ENCODE measurements around the gene MANSC1. TPM values are rescaled to one million over a fixed set of nuclear protein-coding genes. Genes with fewer than 3 reads are reported as not detected.

Gene MANSC1
- total RNA-seq, 1 donor from 2014 or later: 16.2 TPM

GRCh38 chr12:12350868-12351463 is 924 bp upstream of the MANSC1 start:
- Histone ChIP-seq H3K36me3 (no peaks in the 10 kb centered on the region), H3K4me3 (no peak overlapping the region), H3K9me3 (no peaks in the 10 kb centered on the region), H3K27ac (peak overlapping the region; percentile 82), H3K4me1 (peaks cover 18% of the 10 kb centered on the region), H3K27me3 (no peaks in the 10 kb centered on the region)
- intact Hi-C loops (cut with DNase I): no loop called here
- no peak for DNase-seq (ENCODE audit: extremely low spot score in 2 of 2)
- TF ChIP-seq CTCF (IDR thresholded peaks at IDR 0.05) (no peak), POLR2AphosphoS5 (IDR thresholded peaks at IDR 0.05; ENCODE audit: insufficient read depth in 1 of 2, low read depth in 1 of 2) (peak in 1 of 2 donors; percentile 38), POLR2A (IDR thresholded peaks at IDR 0.05) (no peak)

GRCh38 chr12:12338527-12339168 is 11.4 kb downstream of the MANSC1 start:
- intact Hi-C loops (cut with DNase I): no loop called here
- TF ChIP-seq CTCF (IDR thresholded peaks at IDR 0.05): no peak
- no peak for TF ChIP-seq POLR2AphosphoS5 (IDR thresholded peaks at IDR 0.05; ENCODE audit: insufficient read depth in 1 of 2, low read depth in 1 of 2)
- TF ChIP-seq POLR2A (IDR thresholded peaks at IDR 0.05): no peak
- H3K9me3 ChIP-seq: no peaks in the 10 kb centered on the region
- peaks cover 9% of the 10 kb centered on the region for H3K4me1 ChIP-seq
- no peaks in the 10 kb centered on the region for H3K27me3 ChIP-seq
- H3K27ac ChIP-seq: no peak overlapping the region
- H3K36me3 ChIP-seq: peaks cover 0 to 18% of the 10 kb centered on the region in 2 donors
- H3K4me3 ChIP-seq: no peak overlapping the region
- DNase-seq (ENCODE audit: extremely low spot score in 2 of 2): no peak

GRCh38 chr12:12336511-12336910 is 13.5 kb downstream of the MANSC1 start:
- Histone ChIP-seq H3K4me3 (no peak overlapping the region), H3K9me3 (no peaks in the 10 kb centered on the region), H3K36me3 (peaks cover 0 to 2% of the 10 kb centered on the region in 2 donors), H3K4me1 (peaks cover 29% of the 10 kb centered on the region), H3K27ac (no peak overlapping the region), H3K27me3 (no peaks in the 10 kb centered on the region)
- no peak for TF ChIP-seq CTCF (IDR thresholded peaks at IDR 0.05)
- TF ChIP-seq POLR2A (IDR thresholded peaks at IDR 0.05): no peak
- no peak for TF ChIP-seq POLR2AphosphoS5 (IDR thresholded peaks at IDR 0.05; ENCODE audit: insufficient read depth in 1 of 2, low read depth in 1 of 2)
- no peak for DNase-seq (ENCODE audit: extremely low spot score in 2 of 2)
- intact Hi-C loops (cut with DNase I): no loop called here

- Histone ChIP-seq H3K9me3 (no peaks in the 10 kb centered on the region), H3K4me1 (peaks cover 32% of the 10 kb centered on the region), H3K27me3 (no peaks in the 10 kb centered on the region), H3K27ac (no peak overlapping the region), H3K36me3 (no peaks in the 10 kb centered on the region), H3K4me3 (no peak overlapping the region)
- intact Hi-C loops (cut with DNase I): no loop called here
- TF ChIP-seq CTCF (IDR thresholded peaks at IDR 0.05) (no peak), POLR2AphosphoS5 (IDR thresholded peaks at IDR 0.05; ENCODE audit: insufficient read depth in 1 of 2, low read depth in 1 of 2) (no peak), POLR2A (IDR thresholded peaks at IDR 0.05) (no peak)
- DNase-seq (ENCODE audit: extremely low spot score in 2 of 2): no peak
Measured at GRCh38 chr12:12336049-12336411, 14.0 kb downstream of the MANSC1 start.

- DNase-seq (ENCODE audit: extremely low spot score in 2 of 2): no peak
- intact Hi-C loops (cut with DNase I): loop anchor here (2.0 kb wide), 1 partner anchor 254 kb away; no protein-coding TSS in a partner anchor
- H3K4me1 ChIP-seq: peaks cover 32% of the 10 kb centered on the region
- H3K27ac ChIP-seq: no peak overlapping the region
- no peaks in the 10 kb centered on the region for H3K36me3 ChIP-seq
- no peaks in the 10 kb centered on the region for H3K9me3 ChIP-seq
- H3K4me3 ChIP-seq: no peak overlapping the region
- no peaks in the 10 kb centered on the region for H3K27me3 ChIP-seq
- TF ChIP-seq CTCF (IDR thresholded peaks at IDR 0.05): peak; percentile 46 to 63 (median 57)
- no peak for TF ChIP-seq POLR2A (IDR thresholded peaks at IDR 0.05)
- no peak for TF ChIP-seq POLR2AphosphoS5 (IDR thresholded peaks at IDR 0.05; ENCODE audit: insufficient read depth in 1 of 2, low read depth in 1 of 2)
Measured at GRCh38 chr12:12334367-12335040, 15.5 kb downstream of the MANSC1 start.

Data from vagina (tissue), 2 donors.